Tibial artery (tissue), 4 donors: ENCODE data around the gene KRT31.

Experiments
- DNase-seq, 2 donors: peaks; one replicate each; pipeline ENCODE4 v3.0.0-alpha.2; 2019
- H3K27ac ChIP-seq, 2 donors: fragments of 200-600 bp; sonication (generic) in 1 of 2; 1 replicate in 1 of 2; 2 replicates in 1 of 2; pipeline ENCODE4 v1.5.1; 2018 to 2019; ENCODE audit warnings: mild to moderate bottlenecking in 1 of 2
- H3K27me3 ChIP-seq, 2 donors: fragments of 200-600 bp; sonication (generic) in 1 of 2; one replicate each; pipeline versions ENCODE4 v1.5.1 to v1.6.0; 2016 to 2019
- H3K36me3 ChIP-seq, 3 donors: fragments of 200-600 bp; sonication (generic) in 2 of 3; one replicate each; pipeline ENCODE4 v1.5.1; 2016 to 2019; ENCODE audit warnings: mild to moderate bottlenecking in 2 of 3
- H3K4me1 ChIP-seq, 4 donors: fragments of 200-600 bp; sonication (generic) in 2 of 4; 1 replicate in 3 of 4; 2 replicates in 1 of 4; pipeline ENCODE4 v1.5.1; 2016 to 2019
- H3K4me3 ChIP-seq, 2 donors: fragments of 200-600 bp; sonication (generic) in 1 of 2; 1 replicate in 1 of 2; 2 replicates in 1 of 2; pipeline ENCODE4 v1.5.1; 2018 to 2019; ENCODE audit warnings: mild to moderate bottlenecking in 2 of 2
- H3K9me3 ChIP-seq, 3 donors: fragments of 200-600 bp; sonication (generic) in 1 of 3; one replicate each; pipeline ENCODE4 v1.5.1; 2016 to 2019
- CTCF ChIP-seq, 2 experiments: fragments of 200-600 bp in 1 of 2; fragments of 450-650 bp in 1 of 2; IDR thresholded peaks; one replicate each; pipeline ENCODE4 v1.5.1; 2017 to 2019; ENCODE audit warnings: antibody characterized with exemption in 2 of 2, mild to moderate bottlenecking in 1 of 2, moderate library complexity in 1 of 2
- intact Hi-C: fragments of 100-400 bp; cut with DNase I; formaldehyde crosslinking; loops from one replicate; pipeline ENCODE4 v1.15.0; 2023; ENCODE audit warnings: low total_unique reads

Gene KRT31

DNA sequence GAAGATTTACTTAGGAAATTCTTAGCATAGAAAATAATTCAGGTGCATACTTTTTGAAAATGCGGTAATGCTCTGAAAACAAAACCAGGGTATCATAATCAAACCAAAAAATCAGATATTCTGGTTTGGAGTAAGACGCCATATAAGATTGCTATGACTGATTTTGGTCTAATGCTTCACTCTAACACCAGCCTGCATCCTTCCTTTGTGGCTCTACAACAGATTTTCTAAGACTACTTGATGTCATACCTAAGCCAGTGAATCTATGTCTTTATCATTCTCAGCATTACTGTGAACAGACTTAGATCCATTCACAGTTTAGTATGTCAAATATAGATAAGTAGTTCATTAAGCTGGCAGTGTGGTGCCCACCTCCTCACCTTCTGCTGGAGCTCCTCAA lies 28.4 kb downstream of the KRT31 start:
- no peaks in the 10 kb centered on the region for H3K27me3 ChIP-seq
- no peak for DNase-seq
- no peak overlapping the region for H3K4me3 ChIP-seq
- no peaks in the 10 kb centered on the region for H3K4me1 ChIP-seq
- intact Hi-C loops = no loop called here
- TF ChIP-seq CTCF (IDR thresholded peaks at IDR 0.05) = no peak
- no peaks in the 10 kb centered on the region for H3K36me3 ChIP-seq
- no peaks in the 10 kb centered on the region for H3K9me3 ChIP-seq
- H3K27ac ChIP-seq = no peak overlapping the region

DNA sequence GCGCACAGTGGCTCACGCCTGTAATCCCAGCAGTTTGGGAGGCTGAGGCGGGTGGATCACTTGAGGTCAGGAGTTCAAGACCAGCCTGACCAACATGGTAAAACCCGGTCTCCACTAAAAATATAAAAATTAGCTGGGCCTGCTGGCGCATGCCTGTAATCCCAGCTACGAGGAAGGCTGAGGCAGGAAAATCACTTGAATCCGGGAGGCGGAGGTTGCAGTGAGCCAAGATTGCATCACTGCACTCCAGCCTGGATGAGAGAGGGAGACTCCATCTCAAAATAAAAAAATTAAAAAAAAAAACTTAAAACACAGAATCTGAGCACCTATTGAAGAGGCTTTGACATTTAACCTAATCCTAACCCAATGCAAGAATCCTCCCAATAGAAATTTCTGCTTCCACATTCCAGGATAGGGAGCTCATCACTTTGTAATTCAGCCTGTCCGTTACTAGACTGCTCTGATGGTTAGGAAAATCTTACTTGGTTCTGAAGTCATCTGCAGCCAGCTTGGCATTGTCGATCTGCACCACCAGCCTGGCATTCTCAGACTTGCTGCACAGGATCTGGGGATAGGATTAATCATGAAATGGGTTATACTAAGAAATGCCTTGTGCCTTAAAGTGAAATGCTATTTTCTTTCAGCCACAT lies 29.9 kb downstream of the KRT31 start:
- no peak overlapping the region for H3K4me3 ChIP-seq
- H3K36me3 ChIP-seq = no peaks in the 10 kb centered on the region
- no peak overlapping the region for H3K27ac ChIP-seq
- H3K9me3 ChIP-seq = no peaks in the 10 kb centered on the region
- DNase-seq = no peak
- H3K4me1 ChIP-seq = no peaks in the 10 kb centered on the region
- H3K27me3 ChIP-seq = no peaks in the 10 kb centered on the region
- no peak for TF ChIP-seq CTCF (IDR thresholded peaks at IDR 0.05)
- intact Hi-C loops = no loop called here

DNA sequence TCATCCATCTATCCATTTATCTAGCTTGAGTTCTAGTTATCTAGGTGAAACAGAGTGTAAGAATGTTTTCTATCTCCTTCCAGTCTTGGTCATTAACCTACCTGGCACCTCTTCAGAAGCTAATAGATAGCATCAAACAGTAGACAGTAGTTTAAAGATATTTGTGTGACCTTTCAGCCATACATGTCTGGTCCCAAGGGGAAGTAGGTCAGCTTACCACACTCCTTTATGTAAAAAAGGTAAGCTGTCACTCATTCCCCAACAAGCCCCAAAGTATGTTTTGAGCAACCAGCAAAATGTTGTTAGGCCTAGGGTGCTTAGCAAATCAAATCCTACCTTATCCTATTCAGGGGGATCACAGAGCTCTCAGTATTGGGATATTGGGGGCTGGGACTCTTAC lies 31.3 kb downstream of the KRT31 start:
- no peak for TF ChIP-seq CTCF (IDR thresholded peaks at IDR 0.05)
- H3K27ac ChIP-seq = no peak overlapping the region
- no peak overlapping the region for H3K4me3 ChIP-seq
- no peaks in the 10 kb centered on the region for H3K4me1 ChIP-seq
- no peaks in the 10 kb centered on the region for H3K36me3 ChIP-seq
- H3K9me3 ChIP-seq = no peaks in the 10 kb centered on the region
- no peaks in the 10 kb centered on the region for H3K27me3 ChIP-seq
- intact Hi-C loops = no loop called here
- no peak for DNase-seq

DNA sequence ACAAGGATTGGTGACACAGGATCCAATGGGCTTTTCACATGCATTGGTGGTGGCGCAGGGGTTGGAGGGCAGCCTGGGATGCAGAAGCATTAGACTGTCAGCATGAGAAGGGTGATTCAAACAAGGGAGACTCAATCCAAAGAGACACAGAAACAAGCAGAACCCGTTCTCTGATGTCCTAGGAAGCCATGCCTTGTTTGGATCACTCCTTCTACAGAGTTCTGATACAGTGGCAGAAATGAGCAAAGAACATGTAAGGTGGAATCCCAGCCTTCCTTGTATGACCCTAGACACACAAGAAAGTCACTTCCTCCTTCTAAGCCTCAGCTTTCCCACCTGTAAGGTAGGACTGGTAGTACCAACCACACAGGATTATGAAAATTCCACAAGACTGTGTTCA lies 33.5 kb downstream of the KRT31 start:
- Histone ChIP-seq H3K27ac (no peak overlapping the region), H3K27me3 (no peaks in the 10 kb centered on the region), H3K9me3 (no peaks in the 10 kb centered on the region), H3K4me1 (no peaks in the 10 kb centered on the region), H3K4me3 (no peak overlapping the region), H3K36me3 (no peaks in the 10 kb centered on the region)
- DNase-seq = no peak
- no peak for TF ChIP-seq CTCF (IDR thresholded peaks at IDR 0.05)
- intact Hi-C loops = no loop called here

DNA sequence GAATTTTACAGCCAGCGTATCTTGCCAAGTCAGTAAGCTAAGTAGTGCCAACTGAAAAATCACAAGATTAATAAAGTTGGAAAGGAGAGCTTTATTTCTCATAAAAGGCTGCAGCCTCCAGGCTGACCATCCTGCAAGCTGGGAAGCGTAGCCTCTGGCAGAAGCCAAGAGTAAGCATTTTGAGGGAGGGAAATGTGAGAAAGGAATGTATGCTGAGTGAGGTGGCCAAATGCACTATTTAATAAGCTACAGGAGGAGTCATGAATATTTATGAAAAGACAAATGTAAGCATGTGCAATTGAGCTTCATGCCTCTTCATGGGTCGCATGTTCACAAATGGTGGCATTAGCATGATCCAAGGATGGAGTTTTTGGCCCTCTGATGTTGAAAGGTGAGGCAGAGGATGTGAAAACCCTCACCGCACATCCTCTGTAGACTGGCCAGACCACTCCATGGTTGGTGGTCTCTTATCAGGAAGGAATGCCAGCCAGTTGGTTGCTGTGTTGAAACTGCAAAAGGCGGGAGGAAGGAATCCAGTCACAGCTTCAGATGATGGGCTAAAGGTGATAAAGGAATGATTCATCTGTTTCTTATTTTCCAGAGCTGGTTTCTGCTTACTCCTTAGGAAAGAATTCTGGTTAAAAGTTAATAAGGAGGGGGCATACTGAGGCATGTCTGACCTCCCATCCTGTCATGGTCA lies 37.0 kb downstream of the KRT31 start:
- no peak for DNase-seq
- no peaks in the 10 kb centered on the region for H3K36me3 ChIP-seq
- no peaks in the 10 kb centered on the region for H3K27me3 ChIP-seq
- H3K9me3 ChIP-seq = peaks cover 0 to 5% (median 0%) of the 10 kb centered on the region in 3 donors
- no peak for TF ChIP-seq CTCF (IDR thresholded peaks at IDR 0.05)
- no peaks in the 10 kb centered on the region for H3K4me1 ChIP-seq
- no peak overlapping the region for H3K27ac ChIP-seq
- intact Hi-C loops = no loop called here
- no peak overlapping the region for H3K4me3 ChIP-seq
